Measurements from ENCODE around the gene IL20. TPM values are rescaled to one million over a fixed set of nuclear protein-coding genes. Genes with fewer than 3 reads are reported as not detected.

IL20 gene
- total RNA-seq, 2 experiments from 2014 or later = not detected

DNA sequence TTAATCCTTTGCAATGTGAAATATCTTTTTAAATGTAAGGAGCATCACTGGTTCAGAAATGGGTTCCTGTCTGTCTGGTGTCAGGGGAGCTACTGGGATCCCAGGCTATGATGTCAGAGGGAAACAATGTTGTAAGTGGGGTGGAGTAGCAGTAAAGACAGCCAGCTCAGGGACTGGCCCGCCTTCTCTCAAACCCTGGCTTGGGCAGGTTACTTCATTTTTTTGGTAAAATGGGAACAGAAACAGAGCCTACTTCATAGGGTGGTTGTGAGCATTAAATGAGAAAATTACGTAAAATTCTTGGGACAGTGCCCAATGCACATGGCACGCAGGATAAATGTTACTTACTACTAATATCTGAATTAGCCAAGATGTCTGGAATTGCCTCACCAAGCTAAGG, 30.7 kb upstream of the IL20 start:
- intact Hi-C loops (cut with DNase I, micrococcal nuclease) = loop anchor here in 1 of 2 experiments (2.0 kb wide), 1 partner anchor 14 kb away; no protein-coding TSS in a partner anchor
- no peak overlapping the region for H3K27ac ChIP-seq (ENCODE audit: low read depth in 1 of 2, low read length in 2 of 2)
- DNase-seq = peak in 2 of 14 experiments; percentile 49 to 60
- H3K9me3 ChIP-seq (ENCODE audit: control insufficient read depth in 1 of 2, insufficient read depth in 1 of 2, low read length in 2 of 2) = no peaks in the 10 kb centered on the region
- H3K4me3 Mint-ChIP-seq = no peak overlapping the region
- H3K27me3 ChIP-seq (ENCODE audit: control insufficient read depth in 1 of 2, insufficient read depth in 2 of 2, low read length in 2 of 2) = peaks cover 0 to 7% of the 10 kb centered on the region in 2 experiments
- H3K4me1 ChIP-seq (ENCODE audit: insufficient read depth, low read length) = peaks cover 4% of the 10 kb centered on the region
- no peak overlapping the region for H3K27ac Mint-ChIP-seq
- peaks cover 6% of the 10 kb centered on the region for H3K27me3 Mint-ChIP-seq
- no peak for TF ChIP-seq CTCF (IDR thresholded peaks at IDR 0.05)
- H3K36me3 ChIP-seq (ENCODE audit: insufficient read depth, low read length) = no peaks in the 10 kb centered on the region
- no peaks in the 10 kb centered on the region for H3K36me3 Mint-ChIP-seq (ENCODE audit: low read depth)
- H3K4me1 Mint-ChIP-seq (ENCODE audit: low read depth) = peaks cover 16% of the 10 kb centered on the region
- no peaks in the 10 kb centered on the region for H3K9me3 Mint-ChIP-seq
- CTCF ChIA-PET = no interaction called here
- POLR2A ChIA-PET = no interaction called here
- no peak overlapping the region for H3K4me3 ChIP-seq (ENCODE audit: low read length)
- no peak for ATAC-seq (ENCODE audit: poor library complexity)

- no peak overlapping the region for H3K27ac Mint-ChIP-seq
- no peaks in the 10 kb centered on the region for H3K36me3 ChIP-seq (ENCODE audit: insufficient read depth, low read length)
- no peak overlapping the region for H3K4me3 ChIP-seq (ENCODE audit: low read length)
- no peaks in the 10 kb centered on the region for H3K9me3 Mint-ChIP-seq
- ATAC-seq (ENCODE audit: poor library complexity) (no peak), DNase-seq (no peak)
- H3K27me3 ChIP-seq (ENCODE audit: control insufficient read depth in 1 of 2, insufficient read depth in 2 of 2, low read length in 2 of 2) = peaks cover 0 to 7% of the 10 kb centered on the region in 2 experiments
- H3K4me3 Mint-ChIP-seq = no peak overlapping the region
- H3K36me3 Mint-ChIP-seq (ENCODE audit: low read depth) = no peaks in the 10 kb centered on the region
- ChIA-PET CTCF (no interaction called here), POLR2A (no interaction called here)
- H3K27ac ChIP-seq (ENCODE audit: low read depth in 1 of 2, low read length in 2 of 2) = no peak overlapping the region
- H3K4me1 Mint-ChIP-seq (ENCODE audit: low read depth) = peaks cover 11% of the 10 kb centered on the region
- no peak for TF ChIP-seq CTCF (IDR thresholded peaks at IDR 0.05)
- intact Hi-C loops (cut with DNase I, micrococcal nuclease) = loop anchor here in 1 of 2 experiments (2.0 kb wide), 1 partner anchor 14 kb away; no protein-coding TSS in a partner anchor
- peaks cover 6% of the 10 kb centered on the region for H3K27me3 Mint-ChIP-seq
- H3K4me1 ChIP-seq (ENCODE audit: insufficient read depth, low read length) = no peaks in the 10 kb centered on the region
- H3K9me3 ChIP-seq (ENCODE audit: control insufficient read depth in 1 of 2, insufficient read depth in 1 of 2, low read length in 2 of 2) = no peaks in the 10 kb centered on the region
These were observed 30.2 kb upstream of the IL20 start for GRCh38 chr1:206835186-206835585.

DNA sequence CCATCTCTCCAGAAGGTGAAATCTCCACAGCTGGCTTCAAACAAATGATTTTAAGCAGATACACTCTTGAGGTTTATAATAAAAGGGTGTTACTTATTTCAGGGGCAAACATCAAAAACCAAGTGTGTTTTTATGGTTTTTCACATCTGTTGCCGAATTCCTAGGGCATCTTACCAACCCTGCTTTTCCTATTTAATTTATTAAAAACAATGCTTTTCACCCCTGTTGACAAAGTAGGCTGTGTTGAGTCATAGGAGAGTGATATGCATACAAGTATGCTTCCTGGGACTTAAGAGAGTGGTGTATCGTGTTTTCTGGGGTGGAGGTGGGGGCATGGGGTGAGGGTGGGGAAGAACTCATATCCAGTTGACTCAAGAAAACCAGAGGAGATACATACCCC, 29.3 kb upstream of the IL20 start:
- DNase-seq (no peak), ATAC-seq (ENCODE audit: poor library complexity) (no peak)
- H3K4me3 Mint-ChIP-seq = no peak overlapping the region
- no peaks in the 10 kb centered on the region for H3K9me3 ChIP-seq (ENCODE audit: control insufficient read depth in 1 of 2, insufficient read depth in 1 of 2, low read length in 2 of 2)
- no peak overlapping the region for H3K27ac ChIP-seq (ENCODE audit: low read depth in 1 of 2, low read length in 2 of 2)
- H3K36me3 ChIP-seq (ENCODE audit: insufficient read depth, low read length) = no peaks in the 10 kb centered on the region
- no peak overlapping the region for H3K27ac Mint-ChIP-seq
- H3K4me1 ChIP-seq (ENCODE audit: insufficient read depth, low read length) = no peaks in the 10 kb centered on the region
- no peaks in the 10 kb centered on the region for H3K36me3 Mint-ChIP-seq (ENCODE audit: low read depth)
- H3K4me1 Mint-ChIP-seq (ENCODE audit: low read depth) = peaks cover 10% of the 10 kb centered on the region
- no peaks in the 10 kb centered on the region for H3K9me3 Mint-ChIP-seq
- H3K4me3 ChIP-seq (ENCODE audit: low read length) = no peak overlapping the region
- peaks cover 0 to 7% of the 10 kb centered on the region in 2 experiments for H3K27me3 ChIP-seq (ENCODE audit: control insufficient read depth in 1 of 2, insufficient read depth in 2 of 2, low read length in 2 of 2)
- no peak for TF ChIP-seq CTCF (IDR thresholded peaks at IDR 0.05)
- intact Hi-C loops (cut with DNase I, micrococcal nuclease) = no loop called here
- CTCF ChIA-PET = no interaction called here
- POLR2A ChIA-PET = interaction anchor here (0.8 kb wide), 1 partner anchor 37 kb away, joined by 3 read pairs; no protein-coding TSS in a partner anchor
- peaks cover 6% of the 10 kb centered on the region for H3K27me3 Mint-ChIP-seq
